HepG2 (cell line): Measurements from ENCODE around the gene GMEB1. TPM values are rescaled to one million over a fixed set of nuclear protein-coding genes. Genes with fewer than 3 reads are reported as not detected.

Source experiments
- ATAC-seq: fragments of 200-7000 bp; cut with Tn5 transposase; 3 replicates; pipeline ENCODE4 v1.9.1; 2020; ENCODE audit warnings: mild to moderate bottlenecking, moderate library complexity
- BruUV-seq: library from RNA; stranded (reverse); fragments of 400-500 nt; replicated peaks from 2 replicates; lab custom pipeline; 2021; lab: Mats Ljungman, UMichigan
- CTCF ChIA-PET: fragments of 300-600 bp; formaldehyde crosslinking; extraction: SDS; loops from one replicate; lab custom pipeline; 2021; ENCODE audit warnings: low total read pairs, inconsistent platforms, low intra/inter-chr PET ratio; lab: Yijun Ruan, JAX
- POLR2A ChIA-PET: fragments of 350-600 bp; sonication (Branson Sonifier 250); formaldehyde crosslinking; loops from one replicate; lab custom pipeline; 2020; ENCODE audit warnings: antibody characterized with exemption, inconsistent platforms; lab: Yijun Ruan, JAX
- DNase-seq: peaks from one replicate; pipeline ENCODE4 v3.0.0-alpha.2; 2015; ENCODE audit warnings: low spot score
- FAIRE-seq: peaks from 3 replicates; lab custom pipeline; 2011; peaks lifted over from hg19 to GRCh38; lab: Jason Lieb, UNC
- H2AFZ ChIP-seq: one replicate; pipeline ENCODE4 v1.6.1; 2011; ENCODE audit warnings: low read length, inconsistent platforms
- H3K27ac ChIP-seq: fragments of 300-600 bp; 3 replicates; pipeline ENCODE4 v1.8.0; 2011; ENCODE audit warnings: mixed run types, mild to moderate bottlenecking, mixed read lengths, low read length, inconsistent platforms; ENCODE audit not compliant: insufficient read depth; ENCODE audit errors: extremely low read length
- H3K27me3 ChIP-seq, 2 experiments: fragments of 200-600 bp in 1 of 2; 2 replicates in 1 of 2; 3 replicates in 1 of 2; pipeline versions ENCODE4 v1.6.0 to v1.8.0; 2011; ENCODE audit warnings: low read length in 2 of 2, mild to moderate bottlenecking in 2 of 2, moderate library complexity in 2 of 2, inconsistent platforms in 1 of 2; ENCODE audit not compliant: insufficient read depth in 2 of 2, control insufficient read depth in 1 of 2
- H3K36me3 ChIP-seq, 2 experiments: fragments of 200-600 bp in 1 of 2; replicated peaks in 1 of 2; 2 replicates in 1 of 2; 3 replicates in 1 of 2; pipeline versions ENCODE4 v1.5.1 to v1.8.0; 2011; ENCODE audit warnings: low read length in 2 of 2, inconsistent platforms in 1 of 2; ENCODE audit not compliant: insufficient read depth in 2 of 2, control insufficient read depth in 1 of 2
- H3K4me1 ChIP-seq: 2 replicates; pipeline ENCODE4 v1.5.1; 2012; ENCODE audit warnings: low read length, inconsistent platforms; ENCODE audit not compliant: insufficient read depth
- H3K4me2 ChIP-seq: 2 replicates; pipeline ENCODE4 v1.6.0; 2011; ENCODE audit warnings: low read depth, low read length, inconsistent platforms
- H3K4me3 ChIP-seq, 3 experiments: fragments of 200-600 bp in 1 of 3; sonication (generic), shearing (Covaris generic) in 1 of 3; replicated peaks in 1 of 3; 2 replicates each; pipeline ENCODE4 v1.5.1; 2011 to 2016; ENCODE audit warnings: low read length in 3 of 3, inconsistent platforms in 2 of 3, low read depth in 2 of 3, mild to moderate bottlenecking in 2 of 3, control low read depth in 1 of 3, mixed read lengths in 1 of 3; ENCODE audit not compliant: insufficient read depth in 1 of 3
- H3K79me2 ChIP-seq: one replicate; pipeline ENCODE4 v1.6.1; 2011; ENCODE audit warnings: low read length, inconsistent platforms; ENCODE audit not compliant: insufficient read depth
- H3K9ac ChIP-seq: 2 replicates; pipeline ENCODE4 v1.6.0; 2011; ENCODE audit warnings: mild to moderate bottlenecking, low read depth, low read length, inconsistent platforms; ENCODE audit not compliant: insufficient read depth
- H3K9me3 ChIP-seq: 2 replicates; pipeline ENCODE4 v1.5.1; 2012; ENCODE audit warnings: mild to moderate bottlenecking, low read length
- H4K20me1 ChIP-seq: 2 replicates; pipeline ENCODE4 v1.6.0; 2011; ENCODE audit warnings: inconsistent platforms, mild to moderate bottlenecking, low read length, moderate library complexity; ENCODE audit not compliant: insufficient read depth
- DBP ChIP-seq: sonication (generic); formaldehyde crosslinking; IDR thresholded peaks from 2 replicates; pipeline ENCODE4 v1.4.0; 2020; ENCODE audit warnings: missing genetic modification reagents; ENCODE audit errors: not compliant biosample characterization
- ETS1 ChIP-seq: sonication (generic); formaldehyde crosslinking; IDR thresholded peaks from 2 replicates; pipeline ENCODE4 v1.4.0; 2020; ENCODE audit warnings: missing genetic modification reagents
- FOXK1 ChIP-seq: sonication (generic); formaldehyde crosslinking; IDR thresholded peaks from 2 replicates; pipeline ENCODE4 v1.4.0; 2020; ENCODE audit warnings: low read depth, missing genetic modification reagents, borderline replicate concordance
- HNRNPUL1 ChIP-seq: fragments of 200-400 bp; formaldehyde crosslinking; IDR thresholded peaks from 2 replicates; pipeline ENCODE4 v1.6.1; 2017; ENCODE audit warnings: low read depth, mild to moderate bottlenecking, low read length, moderate library complexity
- IRF9 ChIP-seq: sonication (generic); formaldehyde crosslinking; IDR thresholded peaks from 2 replicates; pipeline ENCODE4 v1.8.0; 2022; ENCODE audit warnings: missing genetic modification reagents, mild to moderate bottlenecking, borderline replicate concordance
- MEF2D ChIP-seq: sonication (generic); formaldehyde crosslinking; IDR thresholded peaks from 2 replicates; pipeline ENCODE4 v1.5.1; 2020; ENCODE audit warnings: mild to moderate bottlenecking, missing genetic modification reagents
- MIER2 ChIP-seq: IDR thresholded peaks from 2 replicates; pipeline ENCODE4 v1.6.1; 2016; ENCODE audit warnings: missing biosample characterization, missing genetic modification reagents
- RERE ChIP-seq: IDR thresholded peaks from 2 replicates; pipeline ENCODE4 v1.6.1; 2016; ENCODE audit warnings: low read depth, missing genetic modification reagents, missing compliant biosample characterization
- ZNF276 ChIP-seq: sonication (generic); formaldehyde crosslinking; IDR thresholded peaks from 2 replicates; pipeline ENCODE4 v1.4.0; 2020; ENCODE audit warnings: mild to moderate bottlenecking, low read depth, missing genetic modification reagents
- ZNF615 ChIP-seq: sonication (generic); formaldehyde crosslinking; IDR thresholded peaks from 2 replicates; pipeline ENCODE4 v1.5.0; 2020; ENCODE audit warnings: mild to moderate bottlenecking, missing genetic modification reagents, borderline replicate concordance
- ZNF691 ChIP-seq: sonication (generic); formaldehyde crosslinking; IDR thresholded peaks from 2 replicates; pipeline ENCODE4 v1.4.0; 2020; ENCODE audit warnings: missing genetic modification reagents, low read depth, mild to moderate bottlenecking, borderline replicate concordance
- ZNF7 ChIP-seq: IDR thresholded peaks from 2 replicates; pipeline ENCODE4 v1.6.1; 2016; ENCODE audit warnings: missing biosample characterization, missing genetic modification reagents
- whole genome bisulfite sequencing: methylation state at CpG from one replicate; pipeline ENCODE4 v1.1.6; 2017; ENCODE audit warnings: low lambda C conversion rate; 5-methylcytosine and 5-hydroxymethylcytosine counted together
- in situ Hi-C: cut with HindIII; loops from 2 replicates; pipeline ENCODE4 v1.10.0; 2017; ENCODE audit warnings: low pct_unique_long_range_greater_than_20kb; ENCODE audit not compliant: extremely low pct_ligation_motif_present
- intact Hi-C: fragments of 100-400 bp; cut with micrococcal nuclease; formaldehyde crosslinking; loops from one replicate; pipeline ENCODE4 v1.10.0; 2022; ENCODE audit not compliant: unreplicated experiment
- polyA plus RNA-seq, 8 experiments: library from polyadenylated mRNA; depleted of rRNA in 3 of 8; stranded (reverse) in 7 of 8; unstranded in 1 of 8; fragments of >200 nt; fragmentation: Illumina TruSeq in 4 of 8; extraction: Trizol in 4 of 8; gene quantifications; 2 replicates each; pipeline versions ENCODE4 v1.2.1 to v1.2.3, GENCODE V29; 2011 to 2016; ENCODE audit warnings: low read depth in 4 of 8, missing spikeins in 1 of 8, mixed read lengths in 1 of 8; ENCODE audit not compliant: insufficient read depth in 1 of 8
- total RNA-seq, 5 experiments: library from RNA; depleted of rRNA; stranded (reverse); fragments of >200 nt; fragmentation: Illumina TruSeq; extraction: Trizol; gene quantifications; 2 replicates each; pipeline ENCODE4 v1.2.3, GENCODE V29; 2016; ENCODE audit warnings: low read depth in 1 of 5

Gene GMEB1
- total and polyA plus RNA-seq, 2 of the 13 experiments (the other 11 are each of a cell fraction or from before 2014, with no cell fraction given) = 3.0 to 6.0 TPM

DNA sequence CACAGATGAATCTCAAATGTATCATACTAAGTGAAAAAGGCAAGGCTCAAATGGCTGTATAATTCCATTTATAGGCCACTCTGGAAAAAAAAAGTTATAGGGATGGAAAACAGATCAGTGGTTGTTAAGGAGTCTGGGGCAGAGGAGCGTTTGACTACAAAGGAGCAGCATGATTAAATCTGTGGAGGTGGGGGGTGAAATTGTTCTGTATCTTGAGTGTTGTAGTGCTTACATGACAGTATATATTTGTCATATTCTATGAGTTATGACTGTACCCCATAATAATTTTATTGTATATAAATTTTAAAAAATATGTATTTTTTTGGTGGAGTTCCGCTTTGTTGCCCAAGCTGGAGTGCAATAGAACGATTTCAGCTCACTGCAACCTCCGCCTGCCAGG, 36.0 kb upstream of the GMEB1 start:
- in situ Hi-C loops = no loop called here
- no peaks in the 10 kb centered on the region for H3K79me2 ChIP-seq
- TF ChIP-seq ZNF7 (CRISPR knock-in tag) (no peak), DBP (CRISPR knock-in tag) (no peak), ZNF276 (no peak), ZNF691 (CRISPR knock-in tag) (no peak), FOXK1 (CRISPR knock-in tag) (no peak), IRF9 (CRISPR knock-in tag) (no peak), RERE (CRISPR knock-in tag) (no peak), MEF2D (CRISPR knock-in tag) (no peak), MIER2 (CRISPR knock-in tag) (no peak), ZNF615 (no peak), HNRNPUL1 (no peak), ETS1 (no peak)
- no peak overlapping the region for H3K27ac ChIP-seq
- intact Hi-C loops = no loop called here
- H3K27me3 ChIP-seq = no peaks in the 10 kb centered on the region
- DNase-seq (no peak), ATAC-seq (no peak), FAIRE-seq (no peak)
- ChIA-PET POLR2A (interaction anchor here (0.6 kb wide), 1 partner anchor 121 kb away, joined by 3 read pairs; no protein-coding TSS in a partner anchor), CTCF (no interaction called here)
- H4K20me1 ChIP-seq = no peaks in the 10 kb centered on the region
- no peak overlapping the region for H3K4me3 ChIP-seq
- no peaks in the 10 kb centered on the region for H3K36me3 ChIP-seq
- H3K4me1 ChIP-seq = peaks cover 11% of the 10 kb centered on the region
- BruUV-seq = no TSS peak
- H2AFZ ChIP-seq = no peak overlapping the region
- H3K4me2 ChIP-seq = no peak overlapping the region
- no peak overlapping the region for H3K9ac ChIP-seq
- WGBS = 94% methylated on average over 4 of the region's 4 CpGs
- H3K9me3 ChIP-seq = no peaks in the 10 kb centered on the region
